Body of pancreas (tissue), 4 donors: ENCODE data around the gene SLC2A8.

ENCODE experiments used
- CTCF ChIP-seq, 7 experiments: fragments of 450-650 bp in 4 of 7; fragments of 200-600 bp in 3 of 7; sonication (generic) in 3 of 7; IDR thresholded peaks; one replicate each; pipeline ENCODE4 v1.5.1; 2016 to 2019; ENCODE audit warnings: antibody characterized with exemption in 7 of 7
- POLR2A ChIP-seq, 3 donors: fragments of 450-650 bp; IDR thresholded peaks; one replicate each; pipeline ENCODE4 v1.6.1; 2016; ENCODE audit warnings: antibody characterized with exemption in 3 of 3, mild to moderate bottlenecking in 2 of 3

- no peak for TF ChIP-seq CTCF (IDR thresholded peaks at IDR 0.05)
- TF ChIP-seq POLR2A (IDR thresholded peaks at IDR 0.05): no peak
These were observed 31.5 kb upstream of the SLC2A8 start for GRCh38 chr9:127365461-127365860.
